Measurements from ENCODE around the gene MALAT1. TPM values are rescaled to one million over a fixed set of nuclear protein-coding genes. Genes with fewer than 3 reads are reported as not detected.

The MALAT1 gene
- total RNA-seq, 1 donor from 2014 or later, result 9,850 TPM

DNA sequence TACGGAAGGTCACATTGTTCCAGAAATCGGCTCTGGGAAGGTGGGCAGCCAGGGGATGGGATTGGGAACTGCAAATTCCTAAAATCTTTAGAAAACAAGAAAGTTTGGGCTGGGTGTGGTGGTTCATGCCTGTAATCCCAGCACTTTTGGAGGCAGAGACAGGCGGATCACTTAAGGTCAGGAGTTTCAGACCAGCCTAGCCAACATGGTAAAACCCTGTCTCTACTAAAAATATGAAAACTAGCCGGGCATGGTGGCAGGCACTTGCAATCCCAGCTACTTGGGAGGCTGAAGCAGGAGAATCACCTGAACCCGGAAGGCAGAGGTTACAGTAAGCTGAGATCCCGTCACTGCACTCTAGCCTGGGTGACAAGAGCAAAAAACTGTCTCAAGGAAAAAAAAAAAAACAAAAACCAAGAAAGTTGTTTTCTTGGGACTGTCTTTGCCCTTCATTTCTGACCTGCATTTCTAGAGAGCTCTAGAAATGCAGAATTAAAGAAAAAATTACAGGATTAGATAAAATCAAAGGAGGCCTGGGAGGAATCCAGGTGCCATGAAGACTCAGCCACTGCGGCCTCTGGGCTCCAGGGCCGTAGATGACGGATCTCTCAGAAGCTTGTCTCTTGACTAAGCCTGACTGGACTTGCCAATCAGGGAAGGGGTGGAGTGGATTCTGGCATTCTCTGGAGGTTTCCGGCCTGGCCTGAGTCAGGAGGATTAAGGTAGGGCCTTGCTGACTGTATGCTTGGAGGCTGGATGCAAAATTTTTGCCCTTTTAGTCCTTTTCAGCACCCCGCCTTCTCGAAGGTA is 5.3 kb upstream of the MALAT1 start:
- intact Hi-C loops (cut with DNase I), result loop anchor here (2.0 kb wide), 1 partner anchor 17 kb away; no protein-coding TSS in a partner anchor
- peak; percentile 94 for DNase-seq (ENCODE audit: low spot score)

DNA sequence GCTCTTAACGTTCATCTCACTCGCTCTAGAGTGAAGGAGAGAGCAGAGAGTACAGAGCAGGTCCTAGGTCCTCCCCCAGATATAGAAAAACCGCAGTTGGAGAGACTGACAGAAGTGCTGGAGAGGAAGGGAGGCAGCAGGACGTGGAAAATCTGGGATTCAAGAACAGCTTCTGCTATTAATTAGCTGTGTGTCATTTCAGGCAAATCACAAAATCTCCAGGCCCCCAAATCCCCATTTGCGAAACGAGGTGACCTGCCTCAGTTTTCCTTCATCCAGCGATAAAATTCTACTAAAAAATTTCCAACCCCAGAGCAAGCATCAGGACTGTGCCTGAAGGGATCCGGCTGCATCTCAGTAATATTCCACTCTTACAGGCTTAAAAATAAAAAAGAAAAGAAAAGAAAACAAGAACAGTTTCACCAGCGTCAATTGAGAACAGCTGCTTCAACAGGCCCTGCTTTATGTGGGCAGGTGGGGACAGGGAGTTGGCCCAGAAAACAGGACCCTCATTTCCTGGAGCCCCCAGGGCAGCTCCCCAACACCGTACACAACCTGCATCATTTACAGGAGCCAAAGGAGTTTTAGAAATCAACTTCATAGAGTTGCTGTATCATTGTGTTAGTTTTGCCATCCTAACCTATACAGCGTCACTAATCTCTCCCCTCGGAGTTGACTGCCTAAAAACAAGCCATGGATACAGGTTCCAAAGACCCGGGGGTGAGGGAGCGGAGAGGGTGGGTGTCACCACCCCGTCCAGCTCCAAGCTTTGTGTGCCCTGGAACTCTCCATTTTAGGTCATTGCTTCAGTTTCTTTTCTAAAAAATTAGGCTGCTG is 2.3 kb upstream of the MALAT1 start:
- intact Hi-C loops (cut with DNase I), result loop anchor here (1.0 kb wide), 2 partner anchors 24 to 74 kb away; partner anchors contain the start of gene NEAT1
- DNase-seq (ENCODE audit: low spot score), result no peak

DNA sequence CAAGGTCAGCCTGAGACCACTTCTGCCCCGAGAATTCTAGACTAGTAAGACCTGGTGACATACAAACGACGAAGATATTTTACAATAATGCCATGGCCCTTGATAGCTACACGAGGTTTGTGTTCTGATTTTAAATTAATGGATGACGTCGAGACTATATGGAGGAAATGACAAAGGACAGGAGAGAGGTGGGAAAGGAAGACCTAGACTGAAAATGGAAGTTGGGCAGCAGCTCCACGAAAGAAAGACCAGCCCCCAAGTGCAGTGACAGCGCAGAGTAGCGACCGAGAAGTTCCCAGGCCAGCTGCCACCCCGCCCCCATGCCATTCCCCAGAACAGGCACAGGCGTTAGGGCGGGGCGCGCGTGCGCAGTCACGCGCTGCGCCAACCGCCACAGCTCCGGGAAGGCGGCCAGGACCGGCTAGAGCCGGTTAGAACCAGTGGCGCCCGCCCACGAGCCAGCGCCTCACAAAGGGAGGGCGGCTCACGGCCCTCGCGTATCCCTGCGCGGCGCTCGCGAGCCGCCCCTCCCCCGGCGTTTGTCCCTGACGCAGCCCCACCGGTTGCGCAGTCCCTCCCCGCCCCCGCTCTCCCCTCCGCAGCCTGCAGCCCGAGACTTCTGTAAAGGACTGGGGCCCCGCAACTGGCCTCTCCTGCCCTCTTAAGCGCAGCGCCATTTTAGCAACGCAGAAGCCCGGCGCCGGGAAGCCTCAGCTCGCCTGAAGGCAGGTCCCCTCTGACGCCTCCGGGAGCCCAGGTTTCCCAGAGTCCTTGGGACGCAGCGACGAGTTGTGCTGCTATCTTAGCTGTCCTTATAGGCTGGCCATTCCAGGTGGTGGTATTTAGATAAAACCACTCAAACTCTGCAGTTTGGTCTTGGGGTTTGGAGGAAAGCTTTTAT is 1.5 kb upstream of the MALAT1 start:
- peak; percentile 99 for DNase-seq (ENCODE audit: low spot score)
- intact Hi-C loops (cut with DNase I), result loop anchor here (1.0 kb wide), 2 partner anchors 25 to 75 kb away; partner anchors contain the start of gene NEAT1

DNA sequence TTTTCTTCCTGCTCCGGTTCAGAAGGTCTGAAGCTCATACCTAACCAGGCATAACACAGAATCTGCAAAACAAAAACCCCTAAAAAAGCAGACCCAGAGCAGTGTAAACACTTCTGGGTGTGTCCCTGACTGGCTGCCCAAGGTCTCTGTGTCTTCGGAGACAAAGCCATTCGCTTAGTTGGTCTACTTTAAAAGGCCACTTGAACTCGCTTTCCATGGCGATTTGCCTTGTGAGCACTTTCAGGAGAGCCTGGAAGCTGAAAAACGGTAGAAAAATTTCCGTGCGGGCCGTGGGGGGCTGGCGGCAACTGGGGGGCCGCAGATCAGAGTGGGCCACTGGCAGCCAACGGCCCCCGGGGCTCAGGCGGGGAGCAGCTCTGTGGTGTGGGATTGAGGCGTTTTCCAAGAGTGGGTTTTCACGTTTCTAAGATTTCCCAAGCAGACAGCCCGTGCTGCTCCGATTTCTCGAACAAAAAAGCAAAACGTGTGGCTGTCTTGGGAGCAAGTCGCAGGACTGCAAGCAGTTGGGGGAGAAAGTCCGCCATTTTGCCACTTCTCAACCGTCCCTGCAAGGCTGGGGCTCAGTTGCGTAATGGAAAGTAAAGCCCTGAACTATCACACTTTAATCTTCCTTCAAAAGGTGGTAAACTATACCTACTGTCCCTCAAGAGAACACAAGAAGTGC is 661 bp upstream of the MALAT1 start:
- intact Hi-C loops (cut with DNase I), result no loop called here
- DNase-seq (ENCODE audit: low spot score), result no peak

DNA sequence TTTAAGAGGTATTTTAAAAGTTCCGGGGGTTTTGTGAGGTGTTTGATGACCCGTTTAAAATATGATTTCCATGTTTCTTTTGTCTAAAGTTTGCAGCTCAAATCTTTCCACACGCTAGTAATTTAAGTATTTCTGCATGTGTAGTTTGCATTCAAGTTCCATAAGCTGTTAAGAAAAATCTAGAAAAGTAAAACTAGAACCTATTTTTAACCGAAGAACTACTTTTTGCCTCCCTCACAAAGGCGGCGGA is 193 bp upstream of the MALAT1 start:
- intact Hi-C loops (cut with DNase I), result no loop called here
- DNase-seq (ENCODE audit: low spot score), result no peak

DNA sequence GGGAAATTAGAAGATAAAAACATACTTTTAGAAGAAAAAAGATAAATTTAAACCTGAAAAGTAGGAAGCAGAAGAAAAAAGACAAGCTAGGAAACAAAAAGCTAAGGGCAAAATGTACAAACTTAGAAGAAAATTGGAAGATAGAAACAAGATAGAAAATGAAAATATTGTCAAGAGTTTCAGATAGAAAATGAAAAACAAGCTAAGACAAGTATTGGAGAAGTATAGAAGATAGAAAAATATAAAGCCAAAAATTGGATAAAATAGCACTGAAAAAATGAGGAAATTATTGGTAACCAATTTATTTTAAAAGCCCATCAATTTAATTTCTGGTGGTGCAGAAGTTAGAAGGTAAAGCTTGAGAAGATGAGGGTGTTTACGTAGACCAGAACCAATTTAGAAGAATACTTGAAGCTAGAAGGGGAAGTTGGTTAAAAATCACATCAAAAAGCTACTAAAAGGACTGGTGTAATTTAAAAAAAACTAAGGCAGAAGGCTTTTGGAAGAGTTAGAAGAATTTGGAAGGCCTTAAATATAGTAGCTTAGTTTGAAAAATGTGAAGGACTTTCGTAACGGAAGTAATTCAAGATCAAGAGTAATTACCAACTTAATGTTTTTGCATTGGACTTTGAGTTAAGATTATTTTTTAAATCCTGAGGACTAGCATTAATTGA is 1.0 kb downstream of the MALAT1 start:
- no peak for DNase-seq (ENCODE audit: low spot score)
- intact Hi-C loops (cut with DNase I), result no loop called here

DNA sequence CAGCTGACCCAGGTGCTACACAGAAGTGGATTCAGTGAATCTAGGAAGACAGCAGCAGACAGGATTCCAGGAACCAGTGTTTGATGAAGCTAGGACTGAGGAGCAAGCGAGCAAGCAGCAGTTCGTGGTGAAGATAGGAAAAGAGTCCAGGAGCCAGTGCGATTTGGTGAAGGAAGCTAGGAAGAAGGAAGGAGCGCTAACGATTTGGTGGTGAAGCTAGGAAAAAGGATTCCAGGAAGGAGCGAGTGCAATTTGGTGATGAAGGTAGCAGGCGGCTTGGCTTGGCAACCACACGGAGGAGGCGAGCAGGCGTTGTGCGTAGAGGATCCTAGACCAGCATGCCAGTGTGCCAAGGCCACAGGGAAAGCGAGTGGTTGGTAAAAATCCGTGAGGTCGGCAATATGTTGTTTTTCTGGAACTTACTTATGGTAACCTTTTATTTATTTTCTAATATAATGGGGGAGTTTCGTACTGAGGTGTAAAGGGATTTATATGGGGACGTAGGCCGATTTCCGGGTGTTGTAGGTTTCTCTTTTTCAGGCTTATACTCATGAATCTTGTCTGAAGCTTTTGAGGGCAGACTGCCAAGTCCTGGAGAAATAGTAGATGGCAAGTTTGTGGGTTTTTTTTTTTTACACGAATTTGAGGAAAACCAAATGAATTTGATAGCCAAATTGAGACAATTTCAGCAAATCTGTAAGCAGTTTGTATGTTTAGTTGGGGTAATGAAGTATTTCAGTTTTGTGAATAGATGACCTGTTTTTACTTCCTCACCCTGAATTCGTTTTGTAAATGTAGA is 1.7 kb downstream of the MALAT1 start:
- DNase-seq (ENCODE audit: low spot score), result peak; percentile 81
- intact Hi-C loops (cut with DNase I), result no loop called here

DNA sequence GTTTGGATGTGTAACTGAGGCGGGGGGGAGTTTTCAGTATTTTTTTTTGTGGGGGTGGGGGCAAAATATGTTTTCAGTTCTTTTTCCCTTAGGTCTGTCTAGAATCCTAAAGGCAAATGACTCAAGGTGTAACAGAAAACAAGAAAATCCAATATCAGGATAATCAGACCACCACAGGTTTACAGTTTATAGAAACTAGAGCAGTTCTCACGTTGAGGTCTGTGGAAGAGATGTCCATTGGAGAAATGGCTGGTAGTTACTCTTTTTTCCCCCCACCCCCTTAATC is 2.3 kb downstream of the MALAT1 start:
- DNase-seq (ENCODE audit: low spot score), result no peak
- intact Hi-C loops (cut with DNase I), result no loop called here

DNA sequence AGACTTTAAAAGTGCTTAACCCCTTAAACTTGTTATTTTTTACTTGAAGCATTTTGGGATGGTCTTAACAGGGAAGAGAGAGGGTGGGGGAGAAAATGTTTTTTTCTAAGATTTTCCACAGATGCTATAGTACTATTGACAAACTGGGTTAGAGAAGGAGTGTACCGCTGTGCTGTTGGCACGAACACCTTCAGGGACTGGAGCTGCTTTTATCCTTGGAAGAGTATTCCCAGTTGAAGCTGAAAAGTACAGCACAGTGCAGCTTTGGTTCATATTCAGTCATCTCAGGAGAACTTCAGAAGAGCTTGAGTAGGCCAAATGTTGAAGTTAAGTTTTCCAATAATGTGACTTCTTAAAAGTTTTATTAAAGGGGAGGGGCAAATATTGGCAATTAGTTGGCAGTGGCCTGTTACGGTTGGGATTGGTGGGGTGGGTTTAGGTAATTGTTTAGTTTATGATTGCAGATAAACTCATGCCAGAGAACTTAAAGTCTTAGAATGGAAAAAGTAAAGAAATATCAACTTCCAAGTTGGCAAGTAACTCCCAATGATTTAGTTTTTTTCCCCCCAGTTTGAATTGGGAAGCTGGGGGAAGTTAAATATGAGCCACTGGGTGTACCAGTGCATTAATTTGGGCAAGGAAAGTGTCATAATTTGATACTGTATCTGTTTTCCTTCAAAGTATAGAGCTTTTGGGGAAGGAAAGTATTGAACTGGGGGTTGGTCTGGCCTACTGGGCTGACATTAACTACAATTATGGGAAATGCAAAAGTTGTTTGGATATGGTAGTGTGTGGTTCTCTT is 2.8 kb downstream of the MALAT1 start:
- peak; percentile 43 for DNase-seq (ENCODE audit: low spot score)
- intact Hi-C loops (cut with DNase I), result no loop called here

DNA sequence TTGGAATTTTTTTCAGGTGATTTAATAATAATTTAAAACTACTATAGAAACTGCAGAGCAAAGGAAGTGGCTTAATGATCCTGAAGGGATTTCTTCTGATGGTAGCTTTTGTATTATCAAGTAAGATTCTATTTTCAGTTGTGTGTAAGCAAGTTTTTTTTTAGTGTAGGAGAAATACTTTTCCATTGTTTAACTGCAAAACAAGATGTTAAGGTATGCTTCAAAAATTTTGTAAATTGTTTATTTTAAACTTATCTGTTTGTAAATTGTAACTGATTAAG is 3.4 kb downstream of the MALAT1 start:
- intact Hi-C loops (cut with DNase I), result no loop called here
- DNase-seq (ENCODE audit: low spot score), result no peak

DNA sequence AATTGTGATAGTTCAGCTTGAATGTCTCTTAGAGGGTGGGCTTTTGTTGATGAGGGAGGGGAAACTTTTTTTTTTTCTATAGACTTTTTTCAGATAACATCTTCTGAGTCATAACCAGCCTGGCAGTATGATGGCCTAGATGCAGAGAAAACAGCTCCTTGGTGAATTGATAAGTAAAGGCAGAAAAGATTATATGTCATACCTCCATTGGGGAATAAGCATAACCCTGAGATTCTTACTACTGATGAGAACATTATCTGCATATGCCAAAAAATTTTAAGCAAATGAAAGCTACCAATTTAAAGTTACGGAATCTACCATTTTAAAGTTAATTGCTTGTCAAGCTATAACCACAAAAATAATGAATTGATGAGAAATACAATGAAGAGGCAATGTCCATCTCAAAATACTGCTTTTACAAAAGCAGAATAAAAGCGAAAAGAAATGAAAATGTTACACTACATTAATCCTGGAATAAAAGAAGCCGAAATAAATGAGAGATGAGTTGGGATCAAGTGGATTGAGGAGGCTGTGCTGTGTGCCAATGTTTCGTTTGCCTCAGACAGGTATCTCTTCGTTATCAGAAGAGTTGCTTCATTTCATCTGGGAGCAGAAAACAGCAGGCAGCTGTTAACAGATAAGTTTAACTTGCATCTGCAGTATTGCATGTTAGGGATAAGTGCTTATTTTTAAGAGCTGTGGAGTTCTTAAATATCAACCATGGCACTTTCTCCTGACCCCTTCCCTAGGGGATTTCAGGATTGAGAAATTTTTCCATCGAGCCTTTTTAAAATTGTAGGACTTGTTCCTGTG is 3.9 kb downstream of the MALAT1 start:
- DNase-seq (ENCODE audit: low spot score), result no peak
- intact Hi-C loops (cut with DNase I), result no loop called here

DNA sequence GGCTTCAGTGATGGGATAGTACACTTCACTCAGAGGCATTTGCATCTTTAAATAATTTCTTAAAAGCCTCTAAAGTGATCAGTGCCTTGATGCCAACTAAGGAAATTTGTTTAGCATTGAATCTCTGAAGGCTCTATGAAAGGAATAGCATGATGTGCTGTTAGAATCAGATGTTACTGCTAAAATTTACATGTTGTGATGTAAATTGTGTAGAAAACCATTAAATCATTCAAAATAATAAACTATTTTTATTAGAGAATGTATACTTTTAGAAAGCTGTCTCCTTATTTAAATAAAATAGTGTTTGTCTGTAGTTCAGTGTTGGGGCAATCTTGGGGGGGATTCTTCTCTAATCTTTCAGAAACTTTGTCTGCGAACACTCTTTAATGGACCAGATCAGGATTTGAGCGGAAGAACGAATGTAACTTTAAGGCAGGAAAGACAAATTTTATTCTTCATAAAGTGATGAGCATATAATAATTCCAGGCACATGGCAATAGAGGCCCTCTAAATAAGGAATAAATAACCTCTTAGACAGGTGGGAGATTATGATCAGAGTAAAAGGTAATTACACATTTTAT is 4.6 kb downstream of the MALAT1 start:
- intact Hi-C loops (cut with DNase I), result no loop called here
- no peak for DNase-seq (ENCODE audit: low spot score)

DNA sequence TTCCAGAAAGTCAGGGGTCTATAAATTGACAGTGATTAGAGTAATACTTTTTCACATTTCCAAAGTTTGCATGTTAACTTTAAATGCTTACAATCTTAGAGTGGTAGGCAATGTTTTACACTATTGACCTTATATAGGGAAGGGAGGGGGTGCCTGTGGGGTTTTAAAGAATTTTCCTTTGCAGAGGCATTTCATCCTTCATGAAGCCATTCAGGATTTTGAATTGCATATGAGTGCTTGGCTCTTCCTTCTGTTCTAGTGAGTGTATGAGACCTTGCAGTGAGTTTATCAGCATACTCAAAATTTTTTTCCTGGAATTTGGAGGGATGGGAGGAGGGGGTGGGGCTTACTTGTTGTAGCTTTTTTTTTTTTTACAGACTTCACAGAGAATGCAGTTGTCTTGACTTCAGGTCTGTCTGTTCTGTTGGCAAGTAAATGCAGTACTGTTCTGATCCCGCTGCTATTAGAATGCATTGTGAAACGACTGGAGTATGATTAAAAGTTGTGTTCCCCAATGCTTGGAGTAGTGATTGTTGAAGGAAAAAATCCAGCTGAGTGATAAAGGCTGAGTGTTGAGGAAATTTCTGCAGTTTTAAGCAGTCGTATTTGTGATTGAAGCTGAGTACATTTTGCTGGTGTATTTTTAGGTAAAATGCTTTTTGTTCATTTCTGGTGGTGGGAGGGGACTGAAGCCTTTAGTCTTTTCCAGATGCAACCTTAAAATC is 5.3 kb downstream of the MALAT1 start:
- intact Hi-C loops (cut with DNase I), result no loop called here
- no peak for DNase-seq (ENCODE audit: low spot score)

DNA sequence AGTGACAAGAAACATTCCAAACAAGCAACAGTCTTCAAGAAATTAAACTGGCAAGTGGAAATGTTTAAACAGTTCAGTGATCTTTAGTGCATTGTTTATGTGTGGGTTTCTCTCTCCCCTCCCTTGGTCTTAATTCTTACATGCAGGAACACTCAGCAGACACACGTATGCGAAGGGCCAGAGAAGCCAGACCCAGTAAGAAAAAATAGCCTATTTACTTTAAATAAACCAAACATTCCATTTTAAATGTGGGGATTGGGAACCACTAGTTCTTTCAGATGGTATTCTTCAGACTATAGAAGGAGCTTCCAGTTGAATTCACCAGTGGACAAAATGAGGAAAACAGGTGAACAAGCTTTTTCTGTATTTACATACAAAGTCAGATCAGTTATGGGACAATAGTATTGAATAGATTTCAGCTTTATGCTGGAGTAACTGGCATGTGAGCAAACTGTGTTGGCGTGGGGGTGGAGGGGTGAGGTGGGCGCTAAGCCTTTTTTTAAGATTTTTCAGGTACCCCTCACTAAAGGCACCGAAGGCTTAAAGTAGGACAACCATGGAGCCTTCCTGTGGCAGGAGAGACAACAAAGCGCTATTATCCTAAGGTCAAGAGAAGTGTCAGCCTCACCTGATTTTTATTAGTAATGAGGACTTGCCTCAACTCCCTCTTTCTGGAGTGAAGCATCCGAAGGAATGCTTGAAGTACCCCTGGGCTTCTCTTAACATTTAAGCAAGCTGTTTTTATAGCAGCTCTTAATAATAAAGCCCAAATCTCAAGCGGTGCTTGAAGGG is 6.0 kb downstream of the MALAT1 start:
- intact Hi-C loops (cut with DNase I), result no loop called here
- DNase-seq (ENCODE audit: low spot score), result peak; percentile 20

Data from cardiac septum (tissue), 1 donor.